Activated T-cell treated with anti-CD3 and anti-CD28 coated beads, Interleukin-2, amount 50 U/mL, for 24 hours (primary cell): Measurements from ENCODE around the gene YWHAG.
"Not testable (repeated sequence)": the region's sequence is repeated elsewhere in the genome, so short reads cannot be mapped to it uniquely, and the experiment has no call there.

Experiments
- DNase-seq: peaks from one replicate; pipeline ENCODE4 v3.0.0-alpha.2; 2020
- H3K27ac Mint-ChIP-seq: 2 replicates; pipeline ENCODE4 v1.8.0; 2020; ENCODE audit warnings: mild to moderate bottlenecking, mixed read lengths
- H3K27me3 Mint-ChIP-seq: 2 replicates; pipeline ENCODE4 v1.8.0; 2020; ENCODE audit warnings: mixed read lengths
- H3K36me3 Mint-ChIP-seq: 2 replicates; pipeline ENCODE4 v1.8.0; 2020; ENCODE audit warnings: low read depth, mixed read lengths
- H3K4me1 Mint-ChIP-seq: 2 replicates; pipeline ENCODE4 v1.8.0; 2020; ENCODE audit warnings: low read depth, mixed read lengths
- H3K4me3 Mint-ChIP-seq: 2 replicates; pipeline ENCODE4 v1.8.0; 2020; ENCODE audit warnings: mild to moderate bottlenecking, moderate library complexity, mixed read lengths
- H3K9me3 Mint-ChIP-seq: 2 replicates; pipeline ENCODE4 v1.8.0; 2020; ENCODE audit warnings: mixed read lengths

Gene YWHAG

DNA sequence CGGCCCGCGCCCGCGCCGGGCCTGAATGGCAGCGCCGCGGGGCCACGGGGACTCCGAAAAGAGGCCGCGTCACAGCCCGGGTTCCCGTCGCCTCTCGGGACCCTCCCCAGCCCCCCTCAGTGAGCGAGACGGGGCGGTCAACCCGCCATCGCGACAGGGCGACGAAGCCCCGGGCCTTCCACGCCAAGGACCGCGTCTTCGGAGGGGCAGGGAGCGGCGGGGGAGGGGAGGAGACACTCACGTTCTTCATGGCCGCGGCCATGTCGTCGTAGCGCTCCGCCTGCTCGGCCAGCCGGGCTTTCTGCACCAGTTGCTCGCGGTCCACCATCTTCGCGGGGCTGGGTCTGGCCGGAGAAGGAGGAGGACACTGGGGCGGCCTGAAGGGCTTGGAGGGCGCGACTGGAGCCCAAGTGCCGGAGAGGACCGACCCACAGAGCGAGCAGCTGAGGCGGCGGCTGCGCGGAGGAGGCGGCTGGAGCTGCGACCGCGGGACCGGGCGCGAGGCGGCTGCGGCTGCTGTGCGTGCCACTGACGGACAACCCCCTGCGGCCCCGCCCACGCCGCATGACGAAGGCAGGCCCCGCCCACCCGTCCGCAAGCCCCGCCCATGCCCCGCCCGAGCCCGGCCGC is at the start of gene YWHAG:
Gene YWHAG (minus strand): TSS at position 511 of the 630 bp plus-strand sequence. CDS start 183 bp downstream, at position 328.
- Mint-ChIP-seq H3K36me3 (peaks cover 46% of the 10 kb centered on the region), H3K27ac (peak within 1 kb of the TSS; percentile 98), H3K4me1 (peaks cover 45% of the 10 kb centered on the region), H3K27me3 (no peaks in the 10 kb centered on the region), H3K9me3 (no peaks in the 10 kb centered on the region), H3K4me3 (peak within 1 kb of the TSS; percentile 89)
- DNase-seq: peak; percentile 94

DNA sequence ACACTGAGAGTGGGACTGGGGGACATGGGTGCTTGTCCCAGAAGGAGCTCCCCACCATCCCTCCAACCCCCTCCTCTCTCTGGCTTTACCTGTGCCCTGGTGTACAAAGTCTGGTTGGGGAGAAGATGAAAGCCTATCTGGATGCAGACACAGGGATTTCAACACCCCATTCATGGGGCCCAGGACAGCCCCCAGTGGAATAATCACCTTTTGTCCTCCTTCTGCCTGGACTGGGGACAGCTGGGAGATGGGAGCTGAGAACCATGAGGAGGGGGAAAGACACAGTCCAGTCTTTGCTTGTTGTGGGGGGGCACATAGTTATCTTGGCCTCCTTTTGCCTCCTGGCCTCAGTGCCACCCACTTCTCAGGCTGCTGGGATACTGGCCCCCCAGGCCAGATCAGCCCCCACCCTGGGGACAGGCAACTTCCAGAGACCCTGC is 49.4 kb upstream of the YWHAG start:
- Mint-ChIP-seq H3K36me3 (no peaks in the 10 kb centered on the region), H3K27ac (no peak overlapping the region), H3K9me3 (no peaks in the 10 kb centered on the region), H3K4me3 (no peak overlapping the region), H3K4me1 (peaks cover 1% of the 10 kb centered on the region), H3K27me3 (no peaks in the 10 kb centered on the region)
- DNase-seq: no peak

DNA sequence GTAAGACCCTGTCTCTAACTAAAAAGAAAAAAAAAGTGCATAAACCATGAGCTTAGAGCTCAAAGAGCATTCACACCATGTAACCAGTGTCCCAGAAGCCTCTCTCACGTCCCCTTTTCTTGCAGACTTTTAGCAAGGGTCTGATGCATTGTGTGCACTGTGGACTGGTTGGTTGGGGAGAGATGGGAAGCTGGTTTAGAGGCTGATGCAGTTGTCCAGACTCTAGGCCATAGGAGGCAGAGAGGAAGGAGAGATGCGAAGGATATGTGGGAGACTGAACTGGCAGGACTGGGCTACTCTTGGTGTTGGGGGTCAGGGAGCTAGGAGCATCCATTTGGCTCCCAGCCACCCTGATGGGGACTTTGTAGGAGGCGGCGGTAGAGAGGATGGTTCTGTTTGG is 48.9 kb upstream of the YWHAG start:
- H3K27ac Mint-ChIP-seq: no peak overlapping the region
- no peak overlapping the region for H3K4me3 Mint-ChIP-seq
- no peak for DNase-seq
- no peaks in the 10 kb centered on the region for H3K27me3 Mint-ChIP-seq
- no peaks in the 10 kb centered on the region for H3K9me3 Mint-ChIP-seq
- peaks cover 1% of the 10 kb centered on the region for H3K4me1 Mint-ChIP-seq
- no peaks in the 10 kb centered on the region for H3K36me3 Mint-ChIP-seq

DNA sequence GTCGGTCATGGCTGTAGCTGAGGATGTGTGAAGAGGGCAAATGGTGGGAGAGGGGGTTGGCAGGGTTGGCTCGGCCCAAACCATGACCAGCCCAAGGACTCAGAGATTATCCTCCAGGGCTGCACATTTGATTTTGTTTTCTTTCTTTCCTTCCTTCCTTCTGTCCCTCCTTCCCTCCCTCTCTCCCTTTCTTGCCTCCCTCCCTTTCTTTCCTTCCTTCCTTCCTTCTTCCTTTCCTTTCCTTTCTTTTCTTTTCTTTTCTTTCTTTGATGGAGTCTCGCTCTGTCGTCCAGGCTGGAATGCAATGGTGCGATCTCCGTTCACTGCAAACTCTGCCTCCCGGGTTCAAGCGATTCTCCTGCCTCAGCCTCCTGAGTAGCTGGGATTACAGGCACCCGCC is 46.9 kb upstream of the YWHAG start:
- Mint-ChIP-seq H3K4me3 (no peak overlapping the region), H3K27ac (no peak overlapping the region), H3K4me1 (peaks cover 1% of the 10 kb centered on the region)

DNA sequence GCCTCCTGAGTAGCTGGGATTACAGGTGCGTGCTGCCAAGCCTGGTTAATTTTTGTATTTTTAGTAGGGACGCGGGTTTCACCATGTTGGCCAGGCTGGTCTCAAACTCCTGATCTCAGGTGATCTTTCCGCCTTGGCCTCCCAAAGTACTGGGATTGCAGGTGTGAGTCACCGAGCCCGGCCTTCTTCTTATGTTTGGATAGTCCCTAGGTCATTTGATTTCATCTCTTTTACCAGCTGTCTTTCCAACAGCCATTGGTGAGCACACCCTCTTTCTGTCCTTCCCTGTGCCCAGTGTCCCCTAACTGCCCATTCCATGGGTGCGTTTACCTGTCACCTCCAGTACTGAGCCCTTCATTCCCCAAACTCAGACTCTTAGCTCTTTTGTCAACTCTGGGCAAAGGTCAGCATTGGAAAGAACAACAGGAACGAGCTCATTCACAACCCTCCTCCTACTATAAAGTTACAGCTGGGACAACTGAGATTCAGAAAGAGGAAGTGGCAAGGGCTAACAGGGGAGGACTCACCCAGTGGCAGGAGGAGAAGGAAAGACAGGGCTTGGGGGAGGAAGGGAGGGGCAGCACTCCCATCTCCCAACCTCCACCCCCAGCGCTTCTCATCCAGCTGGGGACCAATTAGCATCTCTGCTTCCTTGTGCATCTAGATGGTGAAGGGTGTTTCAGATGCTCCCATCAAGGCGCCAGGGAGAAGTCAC is 45.1 kb upstream of the YWHAG start:
- Mint-ChIP-seq H3K4me1 (peaks cover 1% of the 10 kb centered on the region), H3K9me3 (no peaks in the 10 kb centered on the region), H3K4me3 (no peak overlapping the region), H3K27me3 (no peaks in the 10 kb centered on the region), H3K36me3 (no peaks in the 10 kb centered on the region), H3K27ac (no peak overlapping the region)
- DNase-seq: no peak

More for the DNA sequence above, 46.9 kb upstream of the YWHAG start:
- no peaks in the 10 kb centered on the region for H3K36me3 Mint-ChIP-seq
- H3K9me3 Mint-ChIP-seq: no peaks in the 10 kb centered on the region
- no peak for DNase-seq
- no peaks in the 10 kb centered on the region for H3K27me3 Mint-ChIP-seq

DNA sequence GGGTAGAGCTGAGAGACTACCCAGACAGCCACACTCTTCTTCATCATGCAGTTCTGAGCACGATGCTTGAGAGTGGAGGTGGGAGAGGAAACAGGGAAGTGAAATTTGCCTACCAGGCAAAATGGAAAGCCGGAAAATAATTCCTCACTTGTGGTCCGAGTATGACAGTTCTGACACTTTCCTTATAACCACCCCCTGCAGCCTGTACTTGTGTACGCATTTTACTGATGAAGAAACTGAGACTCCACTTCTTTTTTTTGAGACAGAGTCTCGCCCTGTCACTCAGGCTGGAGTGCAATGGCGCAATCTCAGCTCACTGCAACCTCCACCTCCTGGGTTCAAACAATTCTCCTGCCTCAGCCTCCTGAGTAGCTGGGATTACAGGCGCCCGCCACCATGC is 44.3 kb upstream of the YWHAG start:
- H3K27me3 Mint-ChIP-seq, H3K4me1 Mint-ChIP-seq, H3K36me3 Mint-ChIP-seq, H3K4me3 Mint-ChIP-seq, H3K9me3 Mint-ChIP-seq, DNase-seq, H3K27ac Mint-ChIP-seq: not testable (repeated sequence)

- H3K9me3 Mint-ChIP-seq: no peaks in the 10 kb centered on the region
- no peak for DNase-seq
- peaks cover 2% of the 10 kb centered on the region for H3K36me3 Mint-ChIP-seq
- no peak overlapping the region for H3K4me3 Mint-ChIP-seq
- no peak overlapping the region for H3K27ac Mint-ChIP-seq
- no peaks in the 10 kb centered on the region for H3K27me3 Mint-ChIP-seq
- H3K4me1 Mint-ChIP-seq: peaks cover 16% of the 10 kb centered on the region
Observed at GRCh38 chr7:76400248-76400647, 41.5 kb upstream of the YWHAG start.

- Mint-ChIP-seq H3K4me1 (peaks cover 23% of the 10 kb centered on the region), H3K9me3 (no peaks in the 10 kb centered on the region), H3K4me3 (peak overlapping the region; percentile 77), H3K36me3 (peaks cover 2% of the 10 kb centered on the region), H3K27ac (peak overlapping the region; percentile 84), H3K27me3 (no peaks in the 10 kb centered on the region)
- DNase-seq: peak; percentile 89
Observed at GRCh38 chr7:76397409-76398183, 38.8 kb upstream of the YWHAG start.

GRCh38 chr7:76396864-76397263 is 38.1 kb upstream of the YWHAG start:
- Mint-ChIP-seq H3K27me3 (no peaks in the 10 kb centered on the region), H3K36me3 (peaks cover 2% of the 10 kb centered on the region), H3K27ac (no peak overlapping the region), H3K4me3 (peak overlapping the region; percentile 77), H3K4me1 (peaks cover 29% of the 10 kb centered on the region), H3K9me3 (no peaks in the 10 kb centered on the region)
- no peak for DNase-seq

GRCh38 chr7:76395965-76396726 is 37.4 kb upstream of the YWHAG start:
- Mint-ChIP-seq H3K9me3 (no peaks in the 10 kb centered on the region), H3K27ac (no peak overlapping the region), H3K4me3 (no peak overlapping the region), H3K4me1 (peaks cover 30% of the 10 kb centered on the region), H3K27me3 (no peaks in the 10 kb centered on the region), H3K36me3 (peaks cover 2% of the 10 kb centered on the region)
- DNase-seq: no peak

- H3K27ac Mint-ChIP-seq, H3K4me3 Mint-ChIP-seq: not testable (repeated sequence)
- peaks cover 30% of the 10 kb centered on the region for H3K4me1 Mint-ChIP-seq
Observed at GRCh38 chr7:76395605-76395964, 36.8 kb upstream of the YWHAG start.

GRCh38 chr7:76394957-76395356 is 36.2 kb upstream of the YWHAG start:
- Mint-ChIP-seq H3K4me3 (no peak overlapping the region), H3K9me3 (no peaks in the 10 kb centered on the region), H3K4me1 (peaks cover 30% of the 10 kb centered on the region), H3K27me3 (no peaks in the 10 kb centered on the region), H3K36me3 (peaks cover 2% of the 10 kb centered on the region), H3K27ac (no peak overlapping the region)
- DNase-seq: no peak

More at GRCh38 chr7:76395605-76395964, 36.8 kb upstream of the YWHAG start:
- not testable (repeated sequence) for H3K27me3 Mint-ChIP-seq, DNase-seq, H3K36me3 Mint-ChIP-seq, H3K9me3 Mint-ChIP-seq

- H3K27ac Mint-ChIP-seq: peak overlapping the region; percentile 98
- H3K27me3 Mint-ChIP-seq: no peaks in the 10 kb centered on the region
- H3K4me3 Mint-ChIP-seq: peak overlapping the region; percentile 79
- H3K9me3 Mint-ChIP-seq: no peaks in the 10 kb centered on the region
- DNase-seq: peak; percentile 95
- peaks cover 30% of the 10 kb centered on the region for H3K4me1 Mint-ChIP-seq
- peaks cover 2% of the 10 kb centered on the region for H3K36me3 Mint-ChIP-seq
Observed at GRCh38 chr7:76393116-76394031, 34.6 kb upstream of the YWHAG start.
